ENCODE data around the gene KDR. TPM values are rescaled to one million over a fixed set of nuclear protein-coding genes. Genes with fewer than 3 reads are reported as not detected.

KDR gene
- total and polyA plus RNA-seq, 4 donors: 8.4 to 132 (median 32.5) TPM

DNA sequence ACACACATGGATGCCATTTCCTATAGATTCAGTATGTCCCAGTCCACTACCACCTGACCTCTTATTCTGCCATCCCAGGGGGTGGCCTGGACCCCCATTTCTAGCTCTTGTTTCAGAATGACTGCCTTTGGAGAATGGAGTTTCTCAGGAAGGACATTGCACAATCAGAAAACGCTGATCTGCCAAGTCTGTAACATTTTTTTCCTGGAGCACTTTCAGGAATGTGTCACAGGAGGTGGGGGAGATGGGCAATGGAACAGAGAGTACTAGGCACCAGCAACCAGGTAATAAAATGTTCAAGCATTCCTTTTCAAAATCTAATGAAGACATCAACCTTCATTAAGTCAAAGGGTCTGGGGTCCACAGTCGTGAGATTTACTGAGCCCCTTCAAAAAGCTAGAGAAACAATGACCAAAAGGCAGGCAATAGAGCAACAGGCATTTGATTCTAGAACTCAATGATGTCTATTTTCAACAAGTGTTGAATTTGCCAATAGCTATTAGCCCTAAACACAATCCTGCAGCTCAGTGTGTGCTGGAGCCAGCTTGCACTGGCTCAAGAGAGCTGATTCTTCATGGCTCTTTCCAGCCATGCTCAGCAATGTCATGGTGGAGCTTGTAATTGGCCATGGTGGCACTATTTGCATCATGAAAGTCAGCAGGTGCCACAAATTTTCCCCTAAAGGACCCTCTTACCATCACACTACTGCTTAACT, 87.1 kb downstream of the KDR start:
- Histone ChIP-seq H3K9me3 (ENCODE audit: control insufficient read depth in 4 of 4, insufficient read depth in 3 of 4, low read length in 3 of 4) (peaks cover 0 to 3% (median 0%) of the 10 kb centered on the region in 4 donors), H3K4me3 (no peak overlapping the region), H3K27me3 (ENCODE audit: control insufficient read depth in 3 of 3, insufficient read depth in 3 of 3, low read length in 2 of 3) (no peaks in the 10 kb centered on the region), H3K27ac (ENCODE audit: low read depth in 1 of 2, low read length in 1 of 2) (peak overlapping the region; percentile 68 to 78), H3K4me1 (ENCODE audit: control insufficient read depth in 5 of 5, insufficient read depth in 5 of 5, low read length in 5 of 5) (peaks cover 5 to 23% (median 11%) of the 10 kb centered on the region in 5 donors), H3K36me3 (ENCODE audit: control insufficient read depth in 4 of 4, insufficient read depth in 4 of 4, low read length in 4 of 4) (no peaks in the 10 kb centered on the region), H3K9ac (ENCODE audit: insufficient read depth in 1 of 2, low read length in 2 of 2) (peak overlapping the region in 1 of 2 donors; percentile 19)
- WGBS, 2 donors: 20 to 41% methylated on average over 2 of the region's 2 CpGs
- ATAC-seq (ENCODE audit: insufficient read depth, low FRiP score) (peak; percentile 29), DNase-seq (peak; percentile 79 to 91 (median 90))
- TF ChIP-seq, protein P1, sequence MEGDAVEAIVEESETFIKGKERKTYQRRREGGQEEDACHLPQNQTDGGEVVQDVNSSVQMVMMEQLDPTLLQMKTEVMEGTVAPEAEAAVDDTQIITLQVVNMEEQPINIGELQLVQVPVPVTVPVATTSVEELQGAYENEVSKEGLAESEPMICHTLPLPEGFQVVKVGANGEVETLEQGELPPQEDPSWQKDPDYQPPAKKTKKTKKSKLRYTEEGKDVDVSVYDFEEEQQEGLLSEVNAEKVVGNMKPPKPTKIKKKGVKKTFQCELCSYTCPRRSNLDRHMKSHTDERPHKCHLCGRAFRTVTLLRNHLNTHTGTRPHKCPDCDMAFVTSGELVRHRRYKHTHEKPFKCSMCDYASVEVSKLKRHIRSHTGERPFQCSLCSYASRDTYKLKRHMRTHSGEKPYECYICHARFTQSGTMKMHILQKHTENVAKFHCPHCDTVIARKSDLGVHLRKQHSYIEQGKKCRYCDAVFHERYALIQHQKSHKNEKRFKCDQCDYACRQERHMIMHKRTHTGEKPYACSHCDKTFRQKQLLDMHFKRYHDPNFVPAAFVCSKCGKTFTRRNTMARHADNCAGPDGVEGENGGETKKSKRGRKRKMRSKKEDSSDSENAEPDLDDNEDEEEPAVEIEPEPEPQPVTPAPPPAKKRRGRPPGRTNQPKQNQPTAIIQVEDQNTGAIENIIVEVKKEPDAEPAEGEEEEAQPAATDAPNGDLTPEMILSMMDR (IDR thresholded peaks at IDR 0.05; ENCODE audit: control extremely low read depth, extremely low read depth): no peak

DNA sequence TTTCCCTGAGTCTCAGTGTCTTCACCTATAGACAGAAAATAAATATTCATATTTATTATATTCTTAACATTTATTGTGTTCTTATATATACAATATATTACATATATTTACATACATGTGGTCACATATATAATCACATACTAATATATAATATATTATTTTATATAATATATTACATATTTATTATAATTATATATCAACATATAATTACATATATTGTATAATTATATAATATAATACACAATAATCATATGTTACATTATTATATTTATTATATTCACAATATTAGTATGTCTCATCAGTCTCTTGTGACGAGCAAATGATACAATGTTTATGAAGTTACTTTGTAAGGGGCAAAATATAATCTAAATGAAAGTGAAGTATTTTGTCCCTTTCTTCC, 87.7 kb downstream of the KDR start:
- no peak overlapping the region for H3K4me3 ChIP-seq
- H3K27ac ChIP-seq (ENCODE audit: low read depth in 1 of 2, low read length in 1 of 2): no peak overlapping the region
- peaks cover 0 to 3% (median 0%) of the 10 kb centered on the region in 4 donors for H3K9me3 ChIP-seq (ENCODE audit: control insufficient read depth in 4 of 4, insufficient read depth in 3 of 4, low read length in 3 of 4)
- ATAC-seq (ENCODE audit: insufficient read depth, low FRiP score): no peak
- DNase-seq: no peak
- TF ChIP-seq, protein P1 (IDR thresholded peaks at IDR 0.05; ENCODE audit: control extremely low read depth, extremely low read depth): no peak
- H3K9ac ChIP-seq (ENCODE audit: insufficient read depth in 1 of 2, low read length in 2 of 2): peak overlapping the region in 1 of 2 donors; percentile 19
- H3K4me1 ChIP-seq (ENCODE audit: control insufficient read depth in 5 of 5, insufficient read depth in 5 of 5, low read length in 5 of 5): peaks cover 5 to 26% (median 18%) of the 10 kb centered on the region in 5 donors
- no peaks in the 10 kb centered on the region for H3K36me3 ChIP-seq (ENCODE audit: control insufficient read depth in 4 of 4, insufficient read depth in 4 of 4, low read length in 4 of 4)
- WGBS, 2 donors: 37 to 69% methylated on average over 1 of the region's 1 CpG
- no peaks in the 10 kb centered on the region for H3K27me3 ChIP-seq (ENCODE audit: control insufficient read depth in 3 of 3, insufficient read depth in 3 of 3, low read length in 2 of 3)

DNA sequence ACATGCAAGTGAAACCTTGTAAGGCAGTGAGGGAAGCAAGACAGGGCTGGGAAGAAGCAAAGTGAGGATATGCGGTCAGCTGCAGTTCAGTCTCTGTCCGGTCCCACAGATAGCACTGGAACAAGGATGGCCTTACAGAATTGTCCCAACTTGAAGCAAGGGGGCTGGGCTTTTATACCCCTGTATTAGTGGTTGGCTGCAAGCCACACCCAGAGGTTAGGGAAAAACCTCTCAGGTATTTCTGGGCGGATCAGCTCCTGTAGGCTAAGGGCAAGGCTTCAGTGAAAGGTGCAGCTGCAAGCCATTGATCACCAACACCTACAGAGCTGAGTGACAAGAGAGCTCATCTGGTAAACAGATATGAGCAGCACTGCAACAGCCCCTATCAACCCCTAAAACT, 89.0 kb downstream of the KDR start:
- WGBS, 2 donors: 86 to 95% methylated on average over 3 of the region's 3 CpGs

More for the DNA sequence above, 89.0 kb downstream of the KDR start:
- ATAC-seq (ENCODE audit: insufficient read depth, low FRiP score): no peak
- no peak overlapping the region for H3K27ac ChIP-seq (ENCODE audit: low read depth in 1 of 2, low read length in 1 of 2)
- no peaks in the 10 kb centered on the region for H3K36me3 ChIP-seq (ENCODE audit: control insufficient read depth in 4 of 4, insufficient read depth in 4 of 4, low read length in 4 of 4)
- TF ChIP-seq, protein P1 (IDR thresholded peaks at IDR 0.05; ENCODE audit: control extremely low read depth, extremely low read depth): no peak
- H3K27me3 ChIP-seq (ENCODE audit: control insufficient read depth in 3 of 3, insufficient read depth in 3 of 3, low read length in 2 of 3): no peaks in the 10 kb centered on the region
- DNase-seq: no peak
- H3K4me3 ChIP-seq: no peak overlapping the region
- H3K9me3 ChIP-seq (ENCODE audit: control insufficient read depth in 4 of 4, insufficient read depth in 3 of 4, low read length in 3 of 4): peaks cover 0 to 3% (median 0%) of the 10 kb centered on the region in 4 donors
- no peak overlapping the region for H3K9ac ChIP-seq (ENCODE audit: insufficient read depth in 1 of 2, low read length in 2 of 2)
- H3K4me1 ChIP-seq (ENCODE audit: control insufficient read depth in 5 of 5, insufficient read depth in 5 of 5, low read length in 5 of 5): peaks cover 5 to 30% (median 18%) of the 10 kb centered on the region in 5 donors
